AG09309 (cell line): Measurements from ENCODE around the gene SSTR5.

Experiments used
- DNase-seq: peaks from one replicate; pipeline ENCODE4 v3.0.0-alpha.2; 2010; ENCODE audit warnings: low read depth
- H3K4me3 ChIP-seq: 2 replicates; pipeline ENCODE4 v1.5.1; 2011; ENCODE audit warnings: mild to moderate bottlenecking, low read depth, low read length, moderate library complexity; ENCODE audit not compliant: control insufficient read depth
- CTCF ChIP-seq: IDR thresholded peaks from 2 replicates; pipeline ENCODE4 v1.5.1; 2011; ENCODE audit warnings: mild to moderate bottlenecking, low read depth, low read length, inconsistent platforms; ENCODE audit not compliant: insufficient read depth, control insufficient read depth; ENCODE audit errors: missing control alignments

Gene SSTR5

GRCh38 chr16:1117926-1118325 lies 45.4 kb downstream of the SSTR5 start:
- H3K4me3 ChIP-seq = no peak overlapping the region
- no peak for DNase-seq
- no peak for TF ChIP-seq CTCF

GRCh38 chr16:1119129-1119528 lies 46.6 kb downstream of the SSTR5 start:
- DNase-seq = no peak

GRCh38 chr16:1119766-1120576 lies 47.4 kb downstream of the SSTR5 start:
- H3K4me3 ChIP-seq = no peak overlapping the region
- no peak for TF ChIP-seq CTCF
- DNase-seq = no peak

More at GRCh38 chr16:1119129-1119528, 46.6 kb downstream of the SSTR5 start:
- TF ChIP-seq CTCF = no peak
- no peak overlapping the region for H3K4me3 ChIP-seq

GRCh38 chr16:1120577-1120941 lies 48.0 kb downstream of the SSTR5 start:
- no peak for TF ChIP-seq CTCF
- no peak for DNase-seq
- no peak overlapping the region for H3K4me3 ChIP-seq

GRCh38 chr16:1121009-1121408 lies 48.5 kb downstream of the SSTR5 start:
- no peak overlapping the region for H3K4me3 ChIP-seq
- TF ChIP-seq CTCF = no peak
- no peak for DNase-seq

GRCh38 chr16:1121601-1122397 lies 49.3 kb downstream of the SSTR5 start:
- DNase-seq = no peak
- TF ChIP-seq CTCF = no peak
- no peak overlapping the region for H3K4me3 ChIP-seq

GRCh38 chr16:1122398-1122765 lies 49.8 kb downstream of the SSTR5 start:
- DNase-seq = no peak
- no peak for TF ChIP-seq CTCF
- H3K4me3 ChIP-seq = no peak overlapping the region
